Testis (tissue), 2 donors: ENCODE data around the gene ZNF273.

Experiments
- POLR2A ChIP-seq: fragments of 450-650 bp; IDR thresholded peaks from one replicate; pipeline ENCODE4 v1.6.1; 2017; ENCODE audit warnings: antibody characterized with exemption, mild to moderate bottlenecking, moderate library complexity
- TF ChIP-seq, protein P1 (sequence below), 3 experiments: fragments of 450-650 bp in 2 of 3; fragments of 200-600 bp in 1 of 3; sonication (generic) in 1 of 3; IDR thresholded peaks; one replicate each; pipeline ENCODE4 v1.5.1; 2016 to 2019; ENCODE audit warnings: antibody characterized with exemption in 3 of 3, mild to moderate bottlenecking in 2 of 3, moderate library complexity in 1 of 3

DNA sequence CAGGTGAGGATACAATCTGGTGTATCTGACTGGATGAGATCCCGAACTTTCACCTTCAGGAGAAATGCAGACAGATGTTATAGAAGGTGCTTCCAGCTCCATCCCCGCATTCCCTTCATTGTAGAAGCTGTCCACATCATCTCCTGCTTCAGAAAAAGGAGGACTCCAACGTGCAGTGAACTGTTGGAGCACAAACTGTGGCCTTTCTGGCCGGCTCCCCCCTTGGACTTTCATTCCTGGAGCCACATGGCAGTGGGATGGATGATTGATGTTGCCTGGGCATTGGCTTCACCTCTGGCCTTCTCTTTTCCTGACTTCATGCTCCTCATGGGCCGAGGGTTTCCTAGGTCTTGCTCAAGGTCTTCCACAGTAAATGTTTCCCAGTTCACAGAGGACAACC is 29.6 kb upstream of the ZNF273 start:
- TF ChIP-seq, protein P1, sequence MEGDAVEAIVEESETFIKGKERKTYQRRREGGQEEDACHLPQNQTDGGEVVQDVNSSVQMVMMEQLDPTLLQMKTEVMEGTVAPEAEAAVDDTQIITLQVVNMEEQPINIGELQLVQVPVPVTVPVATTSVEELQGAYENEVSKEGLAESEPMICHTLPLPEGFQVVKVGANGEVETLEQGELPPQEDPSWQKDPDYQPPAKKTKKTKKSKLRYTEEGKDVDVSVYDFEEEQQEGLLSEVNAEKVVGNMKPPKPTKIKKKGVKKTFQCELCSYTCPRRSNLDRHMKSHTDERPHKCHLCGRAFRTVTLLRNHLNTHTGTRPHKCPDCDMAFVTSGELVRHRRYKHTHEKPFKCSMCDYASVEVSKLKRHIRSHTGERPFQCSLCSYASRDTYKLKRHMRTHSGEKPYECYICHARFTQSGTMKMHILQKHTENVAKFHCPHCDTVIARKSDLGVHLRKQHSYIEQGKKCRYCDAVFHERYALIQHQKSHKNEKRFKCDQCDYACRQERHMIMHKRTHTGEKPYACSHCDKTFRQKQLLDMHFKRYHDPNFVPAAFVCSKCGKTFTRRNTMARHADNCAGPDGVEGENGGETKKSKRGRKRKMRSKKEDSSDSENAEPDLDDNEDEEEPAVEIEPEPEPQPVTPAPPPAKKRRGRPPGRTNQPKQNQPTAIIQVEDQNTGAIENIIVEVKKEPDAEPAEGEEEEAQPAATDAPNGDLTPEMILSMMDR (IDR thresholded peaks at IDR 0.05), result no peak
- no peak for TF ChIP-seq POLR2A
